Right lung (tissue), 10 donors: ENCODE results near the gene MAN1A2. TPM values are rescaled to one million over a fixed set of nuclear protein-coding genes. Genes with fewer than 3 reads are reported as not detected.
"Not testable (repeated sequence)": the region's sequence is repeated elsewhere in the genome, so short reads cannot be mapped to it uniquely, and the experiment has no call there.

Source experiments
- DNase-seq, 2 donors: peaks; one replicate each; pipeline ENCODE4 v3.0.0-alpha.2; 2013
- long read RNA-seq, 8 donors: transcript quantifications; one replicate each; lab custom pipeline, GENCODE V29; 2026
- polyA plus RNA-seq, 5 donors: library from polyadenylated mRNA; unstranded; fragments of 120-200 nt; gene quantifications; one replicate each; pipeline versions ENCODE4 v1.2.1 to v1.2.3, GENCODE V29; 2013; ENCODE audit warnings: inconsistent platforms in 1 of 5, low replicate concordance in 1 of 5; ENCODE audit not compliant: insufficient read length in 5 of 5, insufficient read depth in 1 of 5

MAN1A2 gene
- polyA plus RNA-seq, result 10 to 100 TPM; 21.7 to 36.0 (median 33.5) TPM
- long read RNA-seq, donor 1, full-length matches to known transcripts, result 3 of 21 reads
- long read RNA-seq, donor 1, partial matches to known transcripts, result 18 of 21 reads
- long read RNA-seq, donor 1, other reads (novel, unspliced or antisense), result 0 of 21 reads
- long read RNA-seq, donor 2, result 0 reads
- long read RNA-seq, donor 3, full-length matches to known transcripts, result 2 of 12 reads
- long read RNA-seq, donor 3, partial matches to known transcripts, result 10 of 12 reads
- long read RNA-seq, donor 3, other reads (novel, unspliced or antisense), result 0 of 12 reads
- long read RNA-seq, donor 4, full-length matches to known transcripts, result 3 of 10 reads
- long read RNA-seq, donor 4, partial matches to known transcripts, result 7 of 10 reads
- long read RNA-seq, donor 4, other reads (novel, unspliced or antisense), result 0 of 10 reads
- long read RNA-seq, donor 5, partial matches to known transcripts, result 16 of 16 reads
- long read RNA-seq, donor 5, other reads (novel, unspliced or antisense), result 0 of 16 reads
- long read RNA-seq, donor 6, full-length matches to known transcripts, result 1 of 16 reads
- long read RNA-seq, donor 6, partial matches to known transcripts, result 15 of 16 reads
- long read RNA-seq, donor 6, other reads (novel, unspliced or antisense), result 0 of 16 reads
- long read RNA-seq, donor 7, full-length matches to known transcripts, result 3 of 3 reads
- long read RNA-seq, donor 7, partial matches to known transcripts, result 0 of 3 reads
- long read RNA-seq, donor 7, other reads (novel, unspliced or antisense), result 0 of 3 reads
- long read RNA-seq, donor 8, full-length matches to known transcripts, result 1 of 1 reads
- long read RNA-seq, donor 8, partial matches to known transcripts, result 0 of 1 reads
- long read RNA-seq, donor 8, other reads (novel, unspliced or antisense), result 0 of 1 reads

DNA sequence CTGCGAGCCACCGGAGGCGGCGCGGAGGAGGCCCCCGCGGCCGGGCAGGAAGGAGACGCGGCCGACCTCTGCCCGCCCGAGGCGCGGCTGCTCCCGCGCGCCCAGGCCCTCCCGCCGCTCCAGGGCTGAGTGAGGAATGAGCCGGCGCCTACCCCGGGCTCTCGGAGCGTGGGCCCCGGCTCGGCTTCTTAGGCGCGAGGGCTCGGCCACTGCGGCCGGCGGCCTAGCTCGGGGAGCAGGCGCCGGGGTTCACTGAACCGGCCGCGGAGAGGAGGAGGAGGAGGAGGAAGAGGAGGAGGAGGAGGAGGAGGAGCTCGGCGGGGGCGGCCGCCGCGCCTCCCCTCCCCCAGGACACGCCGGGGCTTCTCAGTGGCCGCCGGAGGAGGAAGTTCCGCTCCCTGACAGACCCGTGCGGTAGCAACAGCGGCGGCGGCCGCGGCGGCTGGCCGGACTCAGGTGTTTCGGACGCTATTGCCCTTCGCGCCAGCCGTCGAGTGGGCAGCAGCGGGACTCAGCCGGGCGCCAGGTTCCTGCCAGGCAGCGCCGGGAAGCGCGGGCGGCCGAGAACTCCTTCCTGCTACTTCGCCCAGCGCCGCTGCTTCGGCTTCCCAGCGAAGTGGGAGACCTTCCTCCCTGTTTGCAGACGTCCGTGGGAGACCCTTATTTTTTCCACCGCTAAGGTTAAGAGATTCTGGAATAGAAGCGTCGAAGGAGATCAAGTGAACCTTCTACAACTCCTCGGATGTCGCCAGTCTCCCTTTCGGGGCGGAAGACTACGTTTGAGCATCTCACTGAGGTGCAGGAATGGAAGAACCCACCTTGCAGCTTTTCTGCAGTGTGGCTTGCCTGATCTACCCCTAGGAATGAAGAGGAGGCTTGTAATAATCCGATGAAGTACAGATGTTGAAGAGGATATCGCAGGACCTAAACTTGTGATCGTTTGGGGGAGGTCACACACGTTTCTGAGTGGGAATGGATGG is at the start of gene MAN1A2:
Gene MAN1A2 (plus strand): TSS at position 404 of the 980 bp plus-strand sequence. CDS start 735 bp downstream, outside the sequence.
- peak; percentile 81 to 85 for DNase-seq

DNA sequence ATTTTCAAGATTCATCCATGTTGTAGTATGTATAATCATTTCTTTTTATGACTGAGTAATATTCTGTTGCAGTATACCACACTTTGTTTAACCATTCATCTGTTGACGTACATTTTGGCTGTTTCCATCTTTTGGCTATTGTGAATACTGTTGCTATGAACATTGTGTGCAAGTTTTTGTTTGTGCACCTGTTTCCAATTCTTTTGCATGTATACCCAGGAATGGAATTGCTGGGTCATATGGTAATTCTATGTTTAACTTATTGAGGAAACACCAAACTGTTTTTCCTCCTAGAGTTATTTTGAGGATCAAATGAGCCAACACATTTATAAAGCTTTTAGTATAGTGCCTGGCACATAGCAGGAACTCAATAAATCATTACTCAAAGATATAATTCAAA is 49.2 kb upstream of the MAN1A2 start:
- no peak for DNase-seq

- DNase-seq, result no peak
These were observed 48.8 kb upstream of the MAN1A2 start for GRCh38 chr1:117318426-117318825.

GRCh38 chr1:117320515-117320914 is 46.7 kb upstream of the MAN1A2 start:
- no peak for DNase-seq

- peak; percentile 33 to 48 for DNase-seq
These were observed 45.3 kb upstream of the MAN1A2 start for GRCh38 chr1:117321680-117322609.

- DNase-seq, result no peak
These were observed 42.9 kb upstream of the MAN1A2 start for GRCh38 chr1:117324357-117324756.

DNA sequence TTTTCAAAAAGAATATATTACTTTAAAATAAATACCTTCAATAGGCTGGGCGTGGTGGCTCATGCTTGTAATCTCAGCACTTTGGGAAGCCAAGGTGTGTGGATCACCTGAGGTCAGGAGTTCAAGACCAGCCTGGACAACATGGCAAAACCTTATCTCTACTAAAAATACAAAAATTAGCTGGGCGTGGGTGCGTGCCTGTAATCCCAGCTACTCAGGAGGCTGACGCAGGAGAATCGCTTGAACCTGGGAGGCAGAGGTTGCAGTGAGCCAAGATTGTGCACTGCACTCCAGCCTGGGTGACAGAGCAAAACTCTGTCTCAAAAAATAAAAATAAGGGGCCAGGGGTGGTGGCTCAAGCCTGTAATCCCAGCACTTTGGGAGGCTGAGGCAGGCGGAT is 41.2 kb upstream of the MAN1A2 start:
- DNase-seq, result not testable (repeated sequence)

GRCh38 chr1:117327011-117327410 is 40.2 kb upstream of the MAN1A2 start:
- DNase-seq, result no peak

DNA sequence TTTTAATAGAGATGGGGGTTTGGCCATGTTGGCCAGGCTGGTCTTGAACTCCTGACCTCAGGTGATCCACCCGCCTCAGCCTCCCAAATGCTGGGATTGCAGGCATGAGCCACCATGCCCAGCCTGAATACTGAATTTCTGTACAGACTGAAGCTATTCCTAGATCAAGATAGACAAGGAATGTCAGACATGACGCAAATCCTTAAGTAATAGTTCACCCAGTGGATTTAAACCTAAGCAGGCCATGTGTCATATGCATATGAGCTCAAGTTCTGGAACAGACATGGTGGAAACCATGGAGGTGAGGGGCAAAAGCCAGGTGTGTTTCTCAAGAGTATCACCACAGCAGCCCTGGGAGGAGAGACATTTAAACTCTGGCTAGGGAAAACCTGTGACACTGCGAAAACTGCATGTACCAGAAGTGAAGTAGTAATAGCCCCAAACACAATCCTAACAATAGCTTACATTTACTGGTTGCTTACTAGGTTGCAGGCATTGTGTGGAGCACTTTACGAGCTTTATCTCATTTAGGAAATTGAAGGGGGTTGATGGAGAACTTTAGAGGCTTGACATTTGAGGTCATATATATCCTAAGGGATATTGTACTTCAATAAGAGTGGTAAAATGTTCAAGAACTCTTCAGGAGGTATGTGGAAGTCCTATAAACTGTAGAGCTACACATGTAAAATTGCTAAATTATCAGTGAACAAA is 31.7 kb upstream of the MAN1A2 start:
- DNase-seq, result no peak

DNA sequence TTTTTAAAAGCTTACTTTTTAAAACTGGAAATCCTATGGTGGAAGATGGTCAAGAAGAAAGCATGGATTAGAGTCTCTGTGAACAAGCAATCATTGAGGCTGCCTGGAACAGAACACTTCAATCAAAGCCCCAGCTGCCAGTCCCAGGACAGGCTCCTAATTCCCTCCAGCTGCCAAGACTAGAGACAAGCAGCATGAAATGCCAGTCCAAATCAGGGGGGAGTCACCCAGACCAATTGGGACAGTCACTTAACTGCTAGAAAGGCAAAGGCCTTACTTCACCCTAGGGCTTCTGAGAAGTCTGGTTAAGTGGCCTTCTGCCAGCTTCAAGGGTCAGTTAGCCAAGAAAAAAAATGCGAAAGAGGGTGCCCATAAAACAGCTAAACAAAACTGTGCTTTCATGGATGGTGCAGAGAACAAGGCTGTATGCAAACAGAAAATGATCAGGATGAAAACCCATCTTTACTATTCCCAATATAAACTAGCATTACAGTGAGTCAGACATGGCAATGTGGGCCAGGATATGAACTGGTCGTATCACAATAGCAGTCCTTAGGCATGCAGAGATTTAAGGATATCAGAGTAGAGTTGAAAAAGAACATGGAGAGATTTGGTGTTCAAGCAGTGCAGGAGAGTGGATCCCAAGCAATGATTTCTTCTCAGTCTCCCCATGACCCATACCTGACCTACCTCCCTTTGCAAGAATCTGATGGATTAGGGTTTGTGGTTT is 31.0 kb upstream of the MAN1A2 start:
- no peak for DNase-seq

- no peak for DNase-seq
These were observed 27.2 kb upstream of the MAN1A2 start for GRCh38 chr1:117339866-117340700.

DNA sequence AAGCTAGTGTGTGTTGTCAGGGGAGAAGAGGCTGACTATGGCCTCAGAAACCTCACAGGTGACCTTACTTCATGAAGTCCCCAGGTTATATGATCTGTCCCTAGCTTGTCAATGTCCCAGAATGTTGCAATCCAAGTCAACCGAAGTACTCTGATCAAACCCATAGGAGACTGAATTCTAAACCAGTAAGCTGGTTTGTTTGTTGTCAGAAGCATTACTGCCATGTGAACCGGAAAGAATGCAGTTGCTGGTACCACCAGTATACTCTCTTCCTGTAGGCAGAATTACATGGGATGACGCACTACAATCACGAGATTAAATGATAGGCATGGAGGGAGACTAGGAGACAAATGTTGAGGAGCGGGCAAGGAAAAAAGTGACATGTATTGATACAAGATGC is 26.1 kb upstream of the MAN1A2 start:
- no peak for DNase-seq

- DNase-seq, result no peak
These were observed 24.9 kb upstream of the MAN1A2 start for GRCh38 chr1:117342397-117342796.

DNA sequence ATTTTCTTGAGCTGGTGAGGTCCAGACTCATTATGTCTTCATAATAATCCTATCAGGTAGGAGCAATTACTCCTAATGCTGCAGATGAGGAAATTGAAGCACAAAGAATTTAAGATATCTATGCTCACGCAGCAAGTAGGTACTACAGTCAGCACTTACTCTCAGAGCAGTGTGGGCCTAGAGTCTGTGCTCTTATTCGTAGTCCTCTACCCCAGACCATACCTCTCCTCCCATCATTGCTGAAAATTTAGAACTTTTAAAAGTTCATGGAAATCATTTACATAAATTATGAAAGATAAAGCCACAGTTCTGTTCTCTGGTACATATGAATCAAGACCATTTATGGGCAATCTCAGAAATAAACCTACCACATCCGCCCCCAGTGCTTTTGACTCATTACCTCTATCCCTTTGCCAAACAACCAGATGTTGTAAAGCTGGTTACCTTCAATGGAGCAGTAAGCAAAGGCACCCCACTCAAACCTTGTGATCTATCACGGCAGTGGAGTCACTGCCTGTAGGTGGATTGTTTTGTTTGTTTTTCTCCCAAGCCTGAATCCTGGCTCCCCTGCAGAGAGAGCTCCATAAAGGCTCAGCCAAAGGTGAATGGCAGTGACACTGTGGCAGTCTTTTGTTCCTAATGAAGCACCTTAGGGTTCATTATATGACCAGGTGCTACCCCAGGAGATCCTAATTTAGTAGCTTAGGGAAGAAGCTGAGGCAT is 20.9 kb upstream of the MAN1A2 start:
- DNase-seq, result no peak

GRCh38 chr1:117347907-117348306 is 19.3 kb upstream of the MAN1A2 start:
- no peak for DNase-seq

- DNase-seq, result not testable (repeated sequence)
These were observed 14.6 kb upstream of the MAN1A2 start for GRCh38 chr1:117352695-117353094.
